SH-SY5Y (cell line): ENCODE measurements around the gene SLC44A1.

ENCODE experiments used
- GATA2 ChIP-seq: IDR thresholded peaks from 2 replicates; pipeline ENCODE4 v1.6.1; 2011; ENCODE audit warnings: mild to moderate bottlenecking, low read depth, low read length
- GATA3 ChIP-seq: IDR thresholded peaks from 2 replicates; pipeline ENCODE4 v1.6.1; 2011; ENCODE audit warnings: low read depth, mild to moderate bottlenecking, low read length, moderate library complexity

- TF ChIP-seq GATA2 (no peak), GATA3 (no peak)
Observed at GRCh38 chr9:105475302-105475701, 230.9 kb downstream of the SLC44A1 start.
